ENCODE measurements around the gene FLRT2.

GRCh38 chr14:85531587-85532373 lies 1.8 kb downstream of the FLRT2 start:
- TF ChIP-seq, protein P1, sequence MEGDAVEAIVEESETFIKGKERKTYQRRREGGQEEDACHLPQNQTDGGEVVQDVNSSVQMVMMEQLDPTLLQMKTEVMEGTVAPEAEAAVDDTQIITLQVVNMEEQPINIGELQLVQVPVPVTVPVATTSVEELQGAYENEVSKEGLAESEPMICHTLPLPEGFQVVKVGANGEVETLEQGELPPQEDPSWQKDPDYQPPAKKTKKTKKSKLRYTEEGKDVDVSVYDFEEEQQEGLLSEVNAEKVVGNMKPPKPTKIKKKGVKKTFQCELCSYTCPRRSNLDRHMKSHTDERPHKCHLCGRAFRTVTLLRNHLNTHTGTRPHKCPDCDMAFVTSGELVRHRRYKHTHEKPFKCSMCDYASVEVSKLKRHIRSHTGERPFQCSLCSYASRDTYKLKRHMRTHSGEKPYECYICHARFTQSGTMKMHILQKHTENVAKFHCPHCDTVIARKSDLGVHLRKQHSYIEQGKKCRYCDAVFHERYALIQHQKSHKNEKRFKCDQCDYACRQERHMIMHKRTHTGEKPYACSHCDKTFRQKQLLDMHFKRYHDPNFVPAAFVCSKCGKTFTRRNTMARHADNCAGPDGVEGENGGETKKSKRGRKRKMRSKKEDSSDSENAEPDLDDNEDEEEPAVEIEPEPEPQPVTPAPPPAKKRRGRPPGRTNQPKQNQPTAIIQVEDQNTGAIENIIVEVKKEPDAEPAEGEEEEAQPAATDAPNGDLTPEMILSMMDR (conservative IDR thresholded peaks at IDR 0.05): no peak
- TF ChIP-seq EZH2 (IDR thresholded peaks at IDR 0.05; ENCODE audit: low read depth): no peak
